ENCODE measurements around the gene FOXN3.

The FOXN3 gene

DNA sequence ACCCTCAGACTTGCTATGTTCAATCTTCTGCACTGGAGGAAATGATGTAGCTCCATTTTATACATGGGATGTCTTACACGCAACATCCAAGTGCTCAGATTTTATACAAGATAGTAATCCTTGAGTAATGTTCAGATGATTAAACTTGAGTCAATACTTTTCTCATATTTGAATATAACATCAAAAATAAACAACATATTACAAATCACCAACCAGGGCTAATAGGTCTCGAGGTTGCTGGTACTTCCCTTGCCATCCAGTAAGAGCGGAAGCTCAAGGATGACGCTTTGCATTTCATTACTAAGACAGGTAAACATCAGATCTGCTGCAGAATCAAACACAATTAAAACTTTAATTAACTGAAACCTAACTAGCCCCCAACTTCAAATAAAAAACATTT is 97.3 kb downstream of the FOXN3 start:
- in situ Hi-C loops (cut with HindIII; ENCODE audit: low pct_ligation_motif_present, low sequenced_read_pairs) = no loop called here
- no peak overlapping the region for H3K27ac ChIP-seq
- H3K27me3 ChIP-seq (replicated peaks) = no peaks in the 10 kb centered on the region
- DNase-seq = no peak
- TF ChIP-seq CTCF (IDR thresholded peaks at IDR 0.05; ENCODE audit: low read depth, low read length, missing control alignments) = no peak
- H3K36me3 ChIP-seq (replicated peaks) = no peaks in the 10 kb centered on the region
- no peak overlapping the region for H3K4me3 ChIP-seq (ENCODE audit: low read depth, low read length)

DNA sequence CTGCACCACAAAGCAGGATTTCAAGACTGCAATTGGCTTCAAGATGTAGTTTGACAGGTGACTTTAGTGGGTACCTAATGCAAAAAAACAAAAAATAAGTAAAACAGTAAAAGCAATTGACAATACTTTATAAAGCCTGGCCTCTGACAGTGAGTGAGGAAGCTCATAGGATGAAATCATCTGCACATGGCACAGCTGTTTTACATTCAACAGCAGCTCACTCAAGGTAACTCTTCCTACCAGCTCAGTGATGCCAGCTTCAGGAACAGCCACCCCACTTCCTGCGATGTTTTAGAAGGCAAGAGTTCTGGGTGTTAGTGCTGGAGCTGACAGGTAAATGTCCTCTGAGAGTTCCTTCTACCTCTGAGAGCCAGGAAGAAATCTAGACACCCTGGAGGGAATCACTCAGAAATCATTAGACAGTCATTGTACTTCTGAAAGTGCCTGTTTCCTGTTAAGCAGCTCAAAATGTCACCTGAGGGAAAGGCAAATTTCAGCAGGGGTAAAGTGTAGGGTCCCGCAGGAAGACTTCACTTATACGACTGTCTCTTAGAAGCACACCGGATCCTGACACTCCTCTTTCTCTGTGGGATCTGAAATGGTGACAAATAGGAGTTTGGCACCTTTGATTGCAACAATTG is 99.9 kb downstream of the FOXN3 start:
- H3K27ac ChIP-seq = no peak overlapping the region
- no peaks in the 10 kb centered on the region for H3K27me3 ChIP-seq (replicated peaks)
- in situ Hi-C loops (cut with HindIII; ENCODE audit: low pct_ligation_motif_present, low sequenced_read_pairs) = no loop called here
- no peak overlapping the region for H3K4me3 ChIP-seq (ENCODE audit: low read depth, low read length)
- no peak for TF ChIP-seq CTCF (IDR thresholded peaks at IDR 0.05; ENCODE audit: low read depth, low read length, missing control alignments)
- DNase-seq = no peak
- H3K36me3 ChIP-seq (replicated peaks) = no peaks in the 10 kb centered on the region

- no peaks in the 10 kb centered on the region for H3K27me3 ChIP-seq (replicated peaks)
- no peak overlapping the region for H3K27ac ChIP-seq
- no peaks in the 10 kb centered on the region for H3K36me3 ChIP-seq (replicated peaks)
- no peak for TF ChIP-seq CTCF (IDR thresholded peaks at IDR 0.05; ENCODE audit: low read depth, low read length, missing control alignments)
- DNase-seq = no peak
- H3K4me3 ChIP-seq (ENCODE audit: low read depth, low read length) = no peak overlapping the region
- in situ Hi-C loops (cut with HindIII; ENCODE audit: low pct_ligation_motif_present, low sequenced_read_pairs) = no loop called here
Observed at GRCh38 chr14:89315493-89316470, 101.3 kb downstream of the FOXN3 start.

DNA sequence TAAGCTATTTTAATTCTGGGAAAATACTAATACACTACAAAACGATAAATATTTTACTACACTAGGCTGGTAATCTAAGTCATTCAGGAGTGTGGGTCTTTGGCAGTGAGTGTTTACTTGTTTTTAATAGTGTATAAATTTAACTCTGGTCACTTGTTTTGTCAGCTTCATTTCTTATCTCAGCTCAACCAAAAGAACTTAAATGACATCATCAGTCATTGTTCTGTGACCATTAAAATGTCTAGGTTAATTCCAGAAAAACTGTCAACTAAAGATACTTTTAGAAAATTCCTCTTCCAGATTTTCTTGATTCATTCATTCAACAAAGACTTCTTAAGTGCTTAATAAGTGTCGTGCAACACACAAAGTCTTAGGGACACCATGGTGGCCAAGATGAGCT is 102.8 kb downstream of the FOXN3 start:
- Histone ChIP-seq H3K27ac (no peak overlapping the region), H3K36me3 (replicated peaks) (no peaks in the 10 kb centered on the region), H3K4me3 (ENCODE audit: low read depth, low read length) (no peak overlapping the region), H3K27me3 (replicated peaks) (no peaks in the 10 kb centered on the region)
- TF ChIP-seq CTCF (IDR thresholded peaks at IDR 0.05; ENCODE audit: low read depth, low read length, missing control alignments) = no peak
- in situ Hi-C loops (cut with HindIII; ENCODE audit: low pct_ligation_motif_present, low sequenced_read_pairs) = no loop called here
- no peak for DNase-seq

DNA sequence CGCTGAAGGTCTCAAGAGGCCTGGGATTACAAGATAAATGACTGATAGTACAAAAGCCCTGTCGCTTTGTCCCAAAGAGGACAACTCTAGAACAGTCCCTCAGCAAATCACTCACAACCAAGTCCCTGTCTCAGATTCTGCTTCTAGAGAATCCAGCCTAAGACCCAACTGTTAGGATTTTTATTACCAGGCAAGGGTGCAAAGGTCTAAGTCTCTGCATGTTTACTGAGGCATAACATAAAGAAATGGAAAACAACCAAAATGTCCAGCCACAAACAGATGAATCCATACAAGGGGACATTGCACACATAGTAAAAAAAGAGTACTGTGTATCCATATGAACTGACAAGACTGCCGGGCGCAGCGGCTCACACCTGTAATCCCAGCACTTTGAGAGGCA is 104.1 kb downstream of the FOXN3 start:
- no peak for DNase-seq
- Histone ChIP-seq H3K27ac (no peak overlapping the region), H3K4me3 (ENCODE audit: low read depth, low read length) (no peak overlapping the region), H3K36me3 (replicated peaks) (no peaks in the 10 kb centered on the region), H3K27me3 (replicated peaks) (no peaks in the 10 kb centered on the region)
- in situ Hi-C loops (cut with HindIII; ENCODE audit: low pct_ligation_motif_present, low sequenced_read_pairs) = no loop called here
- no peak for TF ChIP-seq CTCF (IDR thresholded peaks at IDR 0.05; ENCODE audit: low read depth, low read length, missing control alignments)
